IMR-90 (cell line): ENCODE data around the gene SREK1. TPM values are rescaled to one million over a fixed set of nuclear protein-coding genes. Genes with fewer than 3 reads are reported as not detected.

Source experiments
- ATAC-seq: fragments of 200-7000 bp; cut with Tn5 transposase; 2 replicates; pipeline ENCODE4 v1.9.1; 2020; ENCODE audit warnings: low read depth, mild to moderate bottlenecking, moderate library complexity
- BruUV-seq: library from RNA; stranded (reverse); fragments of 400-500 nt; replicated peaks from 2 replicates; lab custom pipeline; 2021; lab: Mats Ljungman, UMichigan
- CTCF ChIA-PET: fragments of 300-600 bp; formaldehyde crosslinking; extraction: SDS; loops from one replicate; lab custom pipeline; 2021; ENCODE audit warnings: antibody characterized with exemption; lab: Yijun Ruan, JAX
- POLR2A ChIA-PET: fragments of 300-600 bp; sonication (Branson Sonifier 250); formaldehyde crosslinking; loops from one replicate; lab custom pipeline; 2022; ENCODE audit warnings: antibody characterized with exemption; ENCODE audit not compliant: unreplicated experiment; lab: Charles Lee
- DNase-seq: peaks from one replicate; pipeline ENCODE4 v3.0.0; 2013
- H2AFZ ChIP-seq: replicated peaks from 2 replicates; pipeline ENCODE3; 2013; ENCODE audit warnings: low read length, mild to moderate bottlenecking; ENCODE audit not compliant: poor library complexity
- H2AK5ac ChIP-seq: 2 replicates; pipeline ENCODE4 v1.6.1; 2013; ENCODE audit warnings: low read depth, low read length, inconsistent platforms
- H2AK9ac ChIP-seq: replicated peaks from 2 replicates; pipeline ENCODE3; 2013; ENCODE audit warnings: mild to moderate bottlenecking, low read depth, low read length, moderate library complexity; ENCODE audit not compliant: poor library complexity
- H2BK120ac ChIP-seq: 2 replicates; pipeline ENCODE4 v1.6.1; 2013; ENCODE audit warnings: low read depth, low read length, inconsistent platforms
- H2BK15ac ChIP-seq: 3 replicates; pipeline ENCODE4 v1.6.1; 2013; ENCODE audit warnings: low read depth, low read length, inconsistent platforms
- H2BK20ac ChIP-seq: 2 replicates; pipeline ENCODE4 v1.6.1; 2013; ENCODE audit warnings: low read depth, mild to moderate bottlenecking, inconsistent platforms, low read length, moderate library complexity
- H2BK5ac ChIP-seq: 2 replicates; pipeline ENCODE4 v1.6.1; 2013; ENCODE audit warnings: mild to moderate bottlenecking, low read depth, low read length, inconsistent platforms; ENCODE audit not compliant: poor library complexity, severe bottlenecking
- H3K14ac ChIP-seq: replicated peaks from 2 replicates; pipeline ENCODE4 v1.6.1; 2013; ENCODE audit warnings: low read depth, low read length, inconsistent platforms
- H3K18ac ChIP-seq: 2 replicates; pipeline ENCODE4 v1.6.1; 2013; ENCODE audit warnings: low read depth, low read length, control low read depth
- H3K23ac ChIP-seq: 2 replicates; pipeline ENCODE4 v1.6.1; 2013; ENCODE audit warnings: low read depth, low read length, inconsistent platforms
- H3K27ac ChIP-seq: 2 replicates; pipeline ENCODE4 v1.5.1; 2013; ENCODE audit warnings: mild to moderate bottlenecking, control low read depth, low read length; ENCODE audit not compliant: insufficient read depth
- H3K27me3 ChIP-seq: 2 replicates; pipeline ENCODE4 v1.6.1; 2013; ENCODE audit warnings: low read length; ENCODE audit not compliant: control insufficient read depth, insufficient read depth
- H3K36me3 ChIP-seq: 2 replicates; pipeline ENCODE4 v1.6.1; 2013; ENCODE audit warnings: low read length, mixed read lengths; ENCODE audit not compliant: control insufficient read depth, insufficient read depth
- H3K4ac ChIP-seq: 2 replicates; pipeline ENCODE4 v1.6.1; 2013; ENCODE audit warnings: low read depth, low read length, inconsistent platforms
- H3K4me1 ChIP-seq: 2 replicates; pipeline ENCODE4 v1.6.1; 2013; ENCODE audit warnings: low read length, mixed read lengths; ENCODE audit not compliant: control insufficient read depth, insufficient read depth
- H3K4me2 ChIP-seq: 2 replicates; pipeline ENCODE4 v1.6.1; 2013; ENCODE audit warnings: low read depth, mild to moderate bottlenecking, control low read depth, low read length, moderate library complexity
- H3K4me3 ChIP-seq: 2 replicates; pipeline ENCODE4 v1.5.1; 2013; ENCODE audit warnings: low read depth, mild to moderate bottlenecking, control low read depth, low read length, moderate library complexity; ENCODE audit not compliant: insufficient read depth
- H3K56ac ChIP-seq: 2 replicates; pipeline ENCODE4 v1.6.1; 2013; ENCODE audit warnings: low read length, inconsistent platforms; ENCODE audit not compliant: insufficient read depth; ENCODE audit errors: extremely low read depth
- H3K79me1 ChIP-seq, 2 experiments: 2 replicates each; pipeline ENCODE4 v1.6.1; 2013; ENCODE audit warnings: low read length in 2 of 2, inconsistent platforms in 1 of 2, low read depth in 1 of 2
- H3K9ac ChIP-seq: 2 replicates; pipeline ENCODE4 v1.6.1; 2013; ENCODE audit warnings: low read depth, low read length, control low read depth
- H3K9me1 ChIP-seq: 2 replicates; pipeline ENCODE4 v1.6.1; 2013; ENCODE audit warnings: low read length, inconsistent platforms; ENCODE audit not compliant: insufficient read depth
- H3K9me3 ChIP-seq: 2 replicates; pipeline ENCODE4 v1.6.1; 2013; ENCODE audit warnings: low read length; ENCODE audit not compliant: control insufficient read depth, insufficient read depth
- H4K20me1 ChIP-seq: 2 replicates; pipeline ENCODE4 v1.6.1; 2013; ENCODE audit warnings: low read length, inconsistent platforms; ENCODE audit not compliant: insufficient read depth
- H4K5ac ChIP-seq: 2 replicates; pipeline ENCODE4 v1.6.1; 2013; ENCODE audit warnings: mild to moderate bottlenecking, low read depth, low read length, control low read depth
- H4K8ac ChIP-seq, 2 experiments: 2 replicates each; pipeline ENCODE4 v1.6.1; 2013; ENCODE audit warnings: low read depth in 2 of 2, low read length in 2 of 2, control low read depth in 1 of 2, inconsistent platforms in 1 of 2
- H4K91ac ChIP-seq: 2 replicates; pipeline ENCODE4 v1.6.1; 2013; ENCODE audit warnings: low read depth, low read length, inconsistent platforms; ENCODE audit not compliant: insufficient read depth
- CHD1 ChIP-seq: IDR thresholded peaks from 2 replicates; pipeline ENCODE4 v1.6.1; 2012; ENCODE audit warnings: low read depth, low read length, improper control_type of control experiment
- RAD21 ChIP-seq: IDR thresholded peaks from 2 replicates; pipeline ENCODE4 v1.6.1; 2012; ENCODE audit warnings: low read length, improper control_type of control experiment
- RCOR1 ChIP-seq: IDR thresholded peaks from 2 replicates; pipeline ENCODE4 v1.6.1; 2012; ENCODE audit warnings: mild to moderate bottlenecking, low read length, improper control_type of control experiment; ENCODE audit not compliant: insufficient replicate concordance
- RFX5 ChIP-seq: IDR thresholded peaks from 2 replicates; pipeline ENCODE4 v1.8.0; 2012; ENCODE audit warnings: low read depth, mild to moderate bottlenecking, low read length, moderate library complexity
- WGBS, 2 experiments: methylation state at CpG; one replicate each; pipeline versions ENCODE4 v1.1.5 to v1.1.7; 2013; ENCODE audit warnings: missing lambda C conversion rate in 2 of 2; ENCODE audit not compliant: insufficient read length in 1 of 2; ENCODE audit errors: extremely low coverage in 2 of 2; 5-methylcytosine and 5-hydroxymethylcytosine counted together
- dilution Hi-C: fragments of 300-500 bp; cut with HindIII; formaldehyde crosslinking; loops from one replicate; pipeline ENCODE4 v1.14.3; 2018; ENCODE audit warnings: low sequenced_read_pairs; ENCODE audit not compliant: unreplicated experiment
- in situ Hi-C: fragments of 300-500 bp; cut with MboI; formaldehyde crosslinking; loops from 3 replicates; pipeline ENCODE4 v1.14.3; 2019; ENCODE audit warnings: low sequenced_read_pairs, inconsistent platforms, mixed read lengths
- intact Hi-C: fragments of 100-400 bp; cut with micrococcal nuclease; formaldehyde crosslinking; loops from 2 replicates; pipeline ENCODE4 v1.10.0; 2022
- polyA plus RNA-seq, 3 experiments: library from polyadenylated mRNA; depleted of rRNA; stranded (reverse); fragments of >200 nt; gene quantifications; 2 replicates each; pipeline ENCODE4 v1.2.3, GENCODE V29; 2012; ENCODE audit warnings: low replicate concordance in 1 of 3
- total RNA-seq: library from RNA; depleted of rRNA; stranded (reverse); fragments of >200 nt; gene quantifications from 2 replicates; pipeline ENCODE4 v1.2.3, GENCODE V29; 2012
- TF ChIP-seq, protein P1 (sequence below): conservative IDR thresholded peaks from 2 replicates; pipeline ENCODE4 v1.5.1; 2012; ENCODE audit warnings: mild to moderate bottlenecking, low read depth, low read length, improper control_type of control experiment

SREK1 gene
- total and polyA plus RNA-seq, 2 of the 4 experiments (the other 2 are of a cell fraction), result 23.0 to 36.2 TPM

DNA sequence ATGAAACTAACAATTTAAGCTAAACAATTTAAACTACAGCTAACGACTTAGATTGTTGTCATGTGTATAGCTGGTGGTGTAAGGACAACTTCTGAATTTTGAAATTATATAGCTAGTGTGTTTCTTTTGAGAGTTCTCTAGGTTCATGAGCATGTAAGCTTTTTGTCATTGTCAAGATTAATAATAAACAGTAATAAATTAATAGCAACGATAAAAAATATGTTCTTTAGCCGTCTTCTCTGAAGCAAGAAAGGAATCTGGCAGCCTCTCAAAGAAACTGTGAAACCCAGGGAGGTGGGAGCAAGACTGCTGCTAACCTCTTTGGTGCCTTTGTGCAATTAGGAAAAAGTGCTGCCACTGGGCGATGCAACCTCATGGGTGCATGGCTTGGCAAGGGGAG, 59.4 kb downstream of the SREK1 start:
- Histone ChIP-seq H3K9ac (no peak overlapping the region), H3K79me1 (no peaks in the 10 kb centered on the region), H3K18ac (no peak overlapping the region), H3K27ac (no peak overlapping the region), H3K4me1 (no peaks in the 10 kb centered on the region), H3K23ac (no peak overlapping the region), H3K36me3 (no peaks in the 10 kb centered on the region), H3K14ac (no peak overlapping the region), H2BK120ac (no peak overlapping the region), H3K27me3 (no peaks in the 10 kb centered on the region), H3K4ac (no peak overlapping the region), H3K4me2 (no peak overlapping the region), H3K9me3 (no peaks in the 10 kb centered on the region), H3K56ac (no peak overlapping the region), H4K8ac (no peak overlapping the region), H2AK9ac (no peak overlapping the region), H2BK15ac (no peak overlapping the region), H2AFZ (no peak overlapping the region), H2BK5ac (no peak overlapping the region), H4K20me1 (no peaks in the 10 kb centered on the region), H2BK20ac (no peak overlapping the region), H3K9me1 (no peaks in the 10 kb centered on the region), H4K91ac (no peak overlapping the region), H4K5ac (no peak overlapping the region), H3K4me3 (no peak overlapping the region), H2AK5ac (no peak overlapping the region)
- ChIA-PET POLR2A (no interaction called here), CTCF (no interaction called here)
- no peak for ATAC-seq
- WGBS, 2 experiments, result 40% methylated on average over 1 of the region's 4 CpGs; no CpG with 5 or more reads in 1 of the 2 experiments
- no TSS peak for BruUV-seq
- in situ Hi-C loops (no loop called here), dilution Hi-C loops (no loop called here), intact Hi-C loops (no loop called here)
- no peak for DNase-seq
- TF ChIP-seq, protein P1, sequence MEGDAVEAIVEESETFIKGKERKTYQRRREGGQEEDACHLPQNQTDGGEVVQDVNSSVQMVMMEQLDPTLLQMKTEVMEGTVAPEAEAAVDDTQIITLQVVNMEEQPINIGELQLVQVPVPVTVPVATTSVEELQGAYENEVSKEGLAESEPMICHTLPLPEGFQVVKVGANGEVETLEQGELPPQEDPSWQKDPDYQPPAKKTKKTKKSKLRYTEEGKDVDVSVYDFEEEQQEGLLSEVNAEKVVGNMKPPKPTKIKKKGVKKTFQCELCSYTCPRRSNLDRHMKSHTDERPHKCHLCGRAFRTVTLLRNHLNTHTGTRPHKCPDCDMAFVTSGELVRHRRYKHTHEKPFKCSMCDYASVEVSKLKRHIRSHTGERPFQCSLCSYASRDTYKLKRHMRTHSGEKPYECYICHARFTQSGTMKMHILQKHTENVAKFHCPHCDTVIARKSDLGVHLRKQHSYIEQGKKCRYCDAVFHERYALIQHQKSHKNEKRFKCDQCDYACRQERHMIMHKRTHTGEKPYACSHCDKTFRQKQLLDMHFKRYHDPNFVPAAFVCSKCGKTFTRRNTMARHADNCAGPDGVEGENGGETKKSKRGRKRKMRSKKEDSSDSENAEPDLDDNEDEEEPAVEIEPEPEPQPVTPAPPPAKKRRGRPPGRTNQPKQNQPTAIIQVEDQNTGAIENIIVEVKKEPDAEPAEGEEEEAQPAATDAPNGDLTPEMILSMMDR, result no peak
- TF ChIP-seq CHD1 (no peak), RAD21 (no peak), RCOR1 (no peak), RFX5 (no peak)
